Esophagus squamous epithelium (tissue), 4 donors: ENCODE measurements around the gene COL6A3.

Source experiments
- POLR2A ChIP-seq, 4 donors: fragments of 450-650 bp; IDR thresholded peaks; one replicate each; pipeline ENCODE4 v1.6.1; 2017; ENCODE audit warnings: antibody characterized with exemption in 4 of 4, mild to moderate bottlenecking in 4 of 4, moderate library complexity in 3 of 4
- TF ChIP-seq, protein P1 (sequence below), 6 experiments: fragments of 450-650 bp in 4 of 6; fragments of 200-600 bp in 2 of 6; sonication (generic) in 2 of 6; IDR thresholded peaks; one replicate each; pipeline ENCODE4 v1.5.1; 2016 to 2019; ENCODE audit warnings: antibody characterized with exemption in 6 of 6, mild to moderate bottlenecking in 4 of 6, moderate library complexity in 4 of 6

DNA sequence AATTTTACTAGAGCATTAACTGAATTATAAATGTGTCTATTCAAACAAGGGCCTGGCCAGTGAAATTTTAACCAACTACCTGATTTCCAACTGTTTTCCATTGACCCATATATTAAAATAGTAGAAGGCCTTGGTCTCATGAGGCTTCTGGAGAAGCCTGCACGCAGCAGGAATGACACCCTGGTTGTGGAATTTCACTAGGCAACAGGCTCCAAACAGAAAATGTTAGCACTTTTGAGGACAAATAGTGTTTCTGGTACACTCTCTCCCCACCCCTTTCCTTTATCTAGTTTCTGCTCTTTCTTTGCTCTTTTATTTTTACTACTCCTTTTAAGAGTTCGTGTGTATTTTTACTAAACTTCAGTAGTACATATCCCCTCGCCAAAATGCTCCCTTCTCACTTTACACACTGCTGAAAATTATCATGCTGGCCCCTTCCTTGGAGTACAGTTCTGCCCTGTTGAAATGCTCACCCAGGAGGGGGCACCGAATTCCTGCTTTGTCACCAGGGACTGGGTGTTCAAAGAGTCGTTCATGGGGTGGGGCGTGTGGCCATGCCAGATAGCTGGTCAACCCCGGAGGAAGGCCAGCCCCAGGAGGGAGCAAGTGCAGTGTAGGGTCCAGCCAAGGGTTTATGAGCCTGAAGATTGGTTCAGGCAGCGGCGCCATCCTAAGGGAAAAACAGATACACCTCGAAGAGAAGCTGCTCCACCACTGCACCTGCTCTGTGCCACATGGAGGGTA lies 22.1 kb upstream of the COL6A3 start:
- TF ChIP-seq, protein P1, sequence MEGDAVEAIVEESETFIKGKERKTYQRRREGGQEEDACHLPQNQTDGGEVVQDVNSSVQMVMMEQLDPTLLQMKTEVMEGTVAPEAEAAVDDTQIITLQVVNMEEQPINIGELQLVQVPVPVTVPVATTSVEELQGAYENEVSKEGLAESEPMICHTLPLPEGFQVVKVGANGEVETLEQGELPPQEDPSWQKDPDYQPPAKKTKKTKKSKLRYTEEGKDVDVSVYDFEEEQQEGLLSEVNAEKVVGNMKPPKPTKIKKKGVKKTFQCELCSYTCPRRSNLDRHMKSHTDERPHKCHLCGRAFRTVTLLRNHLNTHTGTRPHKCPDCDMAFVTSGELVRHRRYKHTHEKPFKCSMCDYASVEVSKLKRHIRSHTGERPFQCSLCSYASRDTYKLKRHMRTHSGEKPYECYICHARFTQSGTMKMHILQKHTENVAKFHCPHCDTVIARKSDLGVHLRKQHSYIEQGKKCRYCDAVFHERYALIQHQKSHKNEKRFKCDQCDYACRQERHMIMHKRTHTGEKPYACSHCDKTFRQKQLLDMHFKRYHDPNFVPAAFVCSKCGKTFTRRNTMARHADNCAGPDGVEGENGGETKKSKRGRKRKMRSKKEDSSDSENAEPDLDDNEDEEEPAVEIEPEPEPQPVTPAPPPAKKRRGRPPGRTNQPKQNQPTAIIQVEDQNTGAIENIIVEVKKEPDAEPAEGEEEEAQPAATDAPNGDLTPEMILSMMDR (IDR thresholded peaks at IDR 0.05), result no peak
- no peak for TF ChIP-seq POLR2A (IDR thresholded peaks at IDR 0.05)
